Astrocyte of the cerebellum (primary cell): ENCODE data around the gene SPECC1L.
A peak's percentile ranks its signal among the peaks of the same experiment; 100 is the strongest.
"Not testable (repeated sequence)": the region's sequence is repeated elsewhere in the genome, so short reads cannot be mapped to it uniquely, and the experiment has no call there.

ENCODE experiments used
- DNase-seq: peaks from one replicate; pipeline ENCODE4 v3.0.0-alpha.2; 2011; ENCODE audit warnings: low read depth
- H3K4me3 ChIP-seq: 2 replicates; pipeline ENCODE4 v1.5.1; 2011; ENCODE audit warnings: mild to moderate bottlenecking, low read depth, low read length, moderate library complexity
- CTCF ChIP-seq: IDR thresholded peaks from 2 replicates; pipeline ENCODE4 v1.5.1; 2012; ENCODE audit warnings: low read length, low read depth, moderate library complexity, mild to moderate bottlenecking; ENCODE audit errors: missing control alignments
- in situ Hi-C: cut with HindIII; loops from 2 replicates; pipeline ENCODE4 v1.10.0; 2017; ENCODE audit warnings: low sequenced_read_pairs

The SPECC1L gene

DNA sequence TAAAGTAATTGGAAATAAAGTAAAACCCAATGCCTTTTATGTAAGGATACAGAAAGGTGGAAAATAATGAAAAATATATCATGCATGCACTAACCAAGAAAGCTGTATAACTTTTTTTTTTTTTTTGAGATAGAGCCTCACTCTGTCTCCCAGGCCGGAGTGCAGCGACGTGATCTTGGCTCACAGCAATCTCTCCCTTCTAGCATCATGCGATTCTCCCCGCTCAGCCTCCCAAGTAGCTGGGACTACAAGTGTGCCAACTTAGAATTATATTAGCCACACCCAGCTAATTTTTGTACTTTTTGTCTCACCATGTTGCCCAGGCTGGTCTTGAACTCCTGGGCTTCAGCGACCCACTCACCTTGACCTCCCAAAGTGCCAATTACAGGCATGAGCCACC is 30.2 kb upstream of the SPECC1L start:
- TF ChIP-seq CTCF: no peak
- DNase-seq: no peak
- H3K4me3 ChIP-seq: no peak overlapping the region
- in situ Hi-C loops: no loop called here

DNA sequence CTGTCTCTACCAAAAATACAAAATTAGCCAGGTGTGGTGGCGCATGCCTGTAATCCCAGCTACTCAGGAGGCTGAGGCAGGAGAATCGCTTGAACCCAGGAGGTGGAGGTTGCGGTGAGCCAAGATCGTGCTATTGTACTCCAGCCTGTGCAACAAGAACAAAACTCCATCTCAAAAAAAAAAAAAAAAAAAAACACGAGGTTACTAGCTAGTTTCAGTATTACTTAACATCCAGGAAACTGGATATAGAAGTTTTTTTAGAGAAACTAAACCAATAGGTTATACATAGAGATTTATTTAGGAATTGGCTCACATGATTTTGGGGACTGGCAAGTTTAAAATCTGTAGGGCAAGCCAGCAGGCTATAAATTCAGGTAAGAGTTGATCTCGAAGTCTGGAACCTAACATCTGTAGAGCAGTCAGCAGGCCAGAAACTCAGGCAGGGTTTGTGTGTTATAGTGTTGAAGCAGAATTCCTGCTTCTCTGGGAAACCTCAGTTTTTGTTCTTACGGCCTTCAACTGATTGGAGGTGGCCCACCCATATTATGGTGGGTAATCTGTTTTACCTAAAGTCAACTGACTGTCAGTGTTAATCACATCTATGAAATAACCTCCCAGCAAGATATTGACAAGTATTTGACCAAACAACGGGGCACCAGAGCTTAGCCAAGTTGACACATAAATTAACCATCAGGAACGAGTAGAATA is 29.5 kb upstream of the SPECC1L start:
- DNase-seq, H3K4me3 ChIP-seq, in situ Hi-C loops: not testable (repeated sequence)

- DNase-seq, in situ Hi-C loops, H3K4me3 ChIP-seq: not testable (repeated sequence)
Measured at GRCh38 chr22:24243417-24243816, 27.2 kb upstream of the SPECC1L start.

DNA sequence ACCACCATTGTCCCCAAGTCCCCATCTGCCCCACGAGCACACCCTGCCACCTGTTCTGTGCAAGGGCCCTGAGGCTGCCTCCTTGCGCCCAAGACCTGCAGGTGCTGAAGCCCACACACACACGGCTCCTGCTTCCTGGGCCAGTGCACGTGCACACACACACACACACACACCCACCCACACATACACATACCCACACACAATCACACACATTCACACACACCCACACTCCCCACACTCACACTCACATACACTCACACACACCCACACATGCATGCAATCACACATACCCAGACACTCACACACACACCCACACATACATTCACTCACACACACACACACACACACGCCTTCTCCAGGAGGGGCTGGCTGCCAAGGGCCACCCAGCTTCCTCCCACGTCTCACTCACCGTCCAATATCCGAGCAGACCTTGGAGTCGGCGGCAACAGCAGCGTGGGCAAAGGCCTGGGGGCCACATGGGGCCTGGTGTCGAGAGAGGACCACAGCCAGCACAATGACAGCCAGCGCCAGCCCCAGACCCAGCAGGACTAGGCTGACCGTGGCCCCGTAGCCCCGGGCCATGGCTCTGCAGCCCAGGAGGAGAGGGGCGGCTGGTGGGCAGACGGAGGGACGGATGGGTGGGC is 26.4 kb upstream of the SPECC1L start:
- H3K4me3 ChIP-seq: peak overlapping the region; percentile 21

GRCh38 chr22:24245030-24245431 is 25.6 kb upstream of the SPECC1L start, which contains the start of gene GGT5:
TSS of gene GGT5 (minus strand) at chr22:24245082. CDS start at chr22:24244725, 357 bp downstream.
- in situ Hi-C loops: not testable (repeated sequence)
- peak within 1 kb of the TSS; percentile 21 for H3K4me3 ChIP-seq

More for the DNA sequence above, 26.4 kb upstream of the SPECC1L start:
- DNase-seq: no peak
- in situ Hi-C loops: no loop called here
- TF ChIP-seq CTCF: no peak

GRCh38 chr22:24245584-24246561 is 24.8 kb upstream of the SPECC1L start:
- peak; percentile 53 for DNase-seq
- H3K4me3 ChIP-seq, in situ Hi-C loops: not testable (repeated sequence)

More at GRCh38 chr22:24245030-24245431, 25.6 kb upstream of the SPECC1L start, which contains the start of gene GGT5:
- DNase-seq: not testable (repeated sequence)

GRCh38 chr22:24247011-24247507 is 23.6 kb upstream of the SPECC1L start:
- no peak for DNase-seq

More at GRCh38 chr22:24247011-24247507, 23.6 kb upstream of the SPECC1L start:
- H3K4me3 ChIP-seq: no peak overlapping the region
- TF ChIP-seq CTCF: no peak
- in situ Hi-C loops: no loop called here
